ENCODE measurements around the gene DNMT3A.

- TF ChIP-seq POLR2AphosphoS5 (IDR thresholded peaks at IDR 0.05; ENCODE audit: low read depth) = no peak
- TF ChIP-seq CTCF (conservative IDR thresholded peaks at IDR 0.05; ENCODE audit: low read depth in 2 of 2) = no peak
- no peak for TF ChIP-seq CREB1 (CRISPR knock-in tag; IDR thresholded peaks at IDR 0.05; ENCODE audit: low read depth)
- no peak for TF ChIP-seq JUNB (IDR thresholded peaks at IDR 0.05; ENCODE audit: unreplicated experiment)
- no peak for TF ChIP-seq ETS1 (IDR thresholded peaks at IDR 0.05)
- TF ChIP-seq NANOG (IDR thresholded peaks at IDR 0.05; ENCODE audit: borderline replicate concordance) = no peak
- no peak for TF ChIP-seq REST (IDR thresholded peaks at IDR 0.05; ENCODE audit: unreplicated experiment)
- no peak for TF ChIP-seq EZH2 (IDR thresholded peaks at IDR 0.05; ENCODE audit: low read depth, unreplicated experiment)
These were observed 95.7 kb downstream of the DNMT3A start for GRCh38 chr2:25246001-25246400.

Data from GM23338 (cell line).